Activated CD4-positive, alpha-beta T cell treated with anti-CD3 and anti-CD28 coated beads, Interleukin-2, Interleukin-6, amounts not matched to agents 100 ng/mL and 50 ng/mL, durations not matched to agents 16 hours and 8 hours (primary cell): ENCODE measurements around the gene UGT1A7.

Source experiments
- DNase-seq: peaks from one replicate; pipeline ENCODE4 v3.0.0-alpha.2; 2020

Gene UGT1A7

GRCh38 chr2:233801357-233802131 lies 119.8 kb downstream of the UGT1A7 start:
- no peak for DNase-seq

GRCh38 chr2:233802132-233802815 lies 120.6 kb downstream of the UGT1A7 start:
- no peak for DNase-seq

- DNase-seq = no peak
Observed at GRCh38 chr2:233803292-233803911, 121.7 kb downstream of the UGT1A7 start.

GRCh38 chr2:233803994-233804393 lies 122.3 kb downstream of the UGT1A7 start:
- no peak for DNase-seq

- DNase-seq = no peak
Observed at GRCh38 chr2:233807215-233807865, 125.6 kb downstream of the UGT1A7 start.

- no peak for DNase-seq
Observed at GRCh38 chr2:233807966-233808935, 126.5 kb downstream of the UGT1A7 start.

GRCh38 chr2:233810385-233810784 lies 128.7 kb downstream of the UGT1A7 start:
- DNase-seq = no peak

- no peak for DNase-seq
Observed at GRCh38 chr2:233811087-233811486, 129.4 kb downstream of the UGT1A7 start.

GRCh38 chr2:233811732-233812131 lies 130.0 kb downstream of the UGT1A7 start:
- no peak for DNase-seq

GRCh38 chr2:233813236-233814055 lies 131.7 kb downstream of the UGT1A7 start:
- no peak for DNase-seq

- peak; percentile 20 for DNase-seq
Observed at GRCh38 chr2:233814056-233814835, 132.5 kb downstream of the UGT1A7 start.

GRCh38 chr2:233815861-233816260 lies 134.2 kb downstream of the UGT1A7 start:
- no peak for DNase-seq

GRCh38 chr2:233816334-233816733 lies 134.6 kb downstream of the UGT1A7 start:
- no peak for DNase-seq

- DNase-seq = no peak
Observed at GRCh38 chr2:233816771-233817170, 135.1 kb downstream of the UGT1A7 start.

GRCh38 chr2:233817361-233817911 lies 135.7 kb downstream of the UGT1A7 start:
- no peak for DNase-seq

- DNase-seq = no peak
Observed at GRCh38 chr2:233817995-233818638, 136.4 kb downstream of the UGT1A7 start.

GRCh38 chr2:233818639-233819621 lies 137.2 kb downstream of the UGT1A7 start:
- DNase-seq = no peak
